Lower leg skin (tissue), 4 donors: ENCODE measurements around the gene PLCH1. TPM values are rescaled to one million over a fixed set of nuclear protein-coding genes. Genes with fewer than 3 reads are reported as not detected.

Source experiments
- DNase-seq, 2 donors: peaks; one replicate each; pipeline ENCODE4 v3.0.0-alpha.2; 2019; ENCODE audit warnings: low spot score in 2 of 2
- H3K4me3 ChIP-seq: fragments of 200-600 bp; sonication (generic); 2 replicates; pipeline ENCODE4 v1.5.1; 2017; ENCODE audit warnings: mild to moderate bottlenecking, low read depth; ENCODE audit not compliant: poor library complexity, severe bottlenecking
- POLR2A ChIP-seq, 2 donors: fragments of 450-650 bp; IDR thresholded peaks; one replicate each; pipeline ENCODE4 v1.6.1; 2016 to 2017; ENCODE audit warnings: antibody characterized with exemption in 2 of 2, mild to moderate bottlenecking in 1 of 2, moderate library complexity in 1 of 2
- WGBS, 2 donors: methylation state at CpG; one replicate each; pipeline ENCODE4 v1.1.5; 2018; 5-methylcytosine and 5-hydroxymethylcytosine counted together
- intact Hi-C: fragments of 100-400 bp; cut with DNase I; formaldehyde crosslinking; loops from one replicate; pipeline ENCODE4 v1.15.0; 2023; ENCODE audit warnings: low total_unique reads
- total RNA-seq, 4 donors: library from RNA; depleted of rRNA; stranded (reverse); fragments of >200 nt; gene quantifications; one replicate each; pipeline ENCODE4 v1.1.0, GENCODE V29; 2016
- TF ChIP-seq, protein P1 (sequence below), 3 donors: fragments of 450-650 bp; IDR thresholded peaks; one replicate each; pipeline ENCODE4 v1.5.1; 2016; ENCODE audit warnings: antibody characterized with exemption in 3 of 3, mild to moderate bottlenecking in 3 of 3, moderate library complexity in 2 of 3

Gene PLCH1
- total RNA-seq, 4 donors from 2014 or later: 0.55 to 1.2 (median 0.79) TPM

DNA sequence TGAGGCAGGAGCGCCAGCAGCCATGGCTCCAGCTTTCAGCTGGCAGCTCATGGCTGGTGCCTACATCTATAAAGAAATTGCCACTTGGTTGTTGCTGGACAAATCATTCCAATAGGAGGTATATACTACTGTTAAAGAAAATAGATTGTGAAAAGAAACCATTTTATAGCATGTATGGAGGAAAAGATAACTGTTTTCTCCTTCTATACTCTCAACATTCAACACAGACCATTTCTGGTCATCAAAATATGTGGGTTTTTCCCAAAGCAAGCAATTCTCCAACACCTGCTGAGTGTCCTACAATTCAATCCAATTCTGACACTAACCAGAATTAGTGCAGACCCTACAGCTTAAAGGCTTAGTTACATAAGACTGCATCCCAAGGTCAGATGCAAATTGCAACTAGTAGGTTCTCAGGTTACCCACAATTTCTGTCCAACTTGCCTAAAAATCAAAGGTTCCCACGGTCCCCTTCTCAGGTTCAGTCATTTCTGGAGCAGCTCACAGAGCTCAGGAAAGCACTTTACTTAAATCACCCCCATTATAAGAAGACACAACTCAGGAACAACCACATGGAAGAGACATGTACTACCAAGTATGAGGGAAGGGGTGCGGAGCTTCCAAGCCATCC is 409.0 kb downstream of the PLCH1 start:
- 84 to 97% methylated on average over 3 of the region's 3 CpGs for WGBS, 2 donors
- no peak for TF ChIP-seq POLR2A (IDR thresholded peaks at IDR 0.05)
- TF ChIP-seq, protein P1, sequence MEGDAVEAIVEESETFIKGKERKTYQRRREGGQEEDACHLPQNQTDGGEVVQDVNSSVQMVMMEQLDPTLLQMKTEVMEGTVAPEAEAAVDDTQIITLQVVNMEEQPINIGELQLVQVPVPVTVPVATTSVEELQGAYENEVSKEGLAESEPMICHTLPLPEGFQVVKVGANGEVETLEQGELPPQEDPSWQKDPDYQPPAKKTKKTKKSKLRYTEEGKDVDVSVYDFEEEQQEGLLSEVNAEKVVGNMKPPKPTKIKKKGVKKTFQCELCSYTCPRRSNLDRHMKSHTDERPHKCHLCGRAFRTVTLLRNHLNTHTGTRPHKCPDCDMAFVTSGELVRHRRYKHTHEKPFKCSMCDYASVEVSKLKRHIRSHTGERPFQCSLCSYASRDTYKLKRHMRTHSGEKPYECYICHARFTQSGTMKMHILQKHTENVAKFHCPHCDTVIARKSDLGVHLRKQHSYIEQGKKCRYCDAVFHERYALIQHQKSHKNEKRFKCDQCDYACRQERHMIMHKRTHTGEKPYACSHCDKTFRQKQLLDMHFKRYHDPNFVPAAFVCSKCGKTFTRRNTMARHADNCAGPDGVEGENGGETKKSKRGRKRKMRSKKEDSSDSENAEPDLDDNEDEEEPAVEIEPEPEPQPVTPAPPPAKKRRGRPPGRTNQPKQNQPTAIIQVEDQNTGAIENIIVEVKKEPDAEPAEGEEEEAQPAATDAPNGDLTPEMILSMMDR (IDR thresholded peaks at IDR 0.05): no peak
- no peak for DNase-seq
- intact Hi-C loops: no loop called here
- no peak overlapping the region for H3K4me3 ChIP-seq

DNA sequence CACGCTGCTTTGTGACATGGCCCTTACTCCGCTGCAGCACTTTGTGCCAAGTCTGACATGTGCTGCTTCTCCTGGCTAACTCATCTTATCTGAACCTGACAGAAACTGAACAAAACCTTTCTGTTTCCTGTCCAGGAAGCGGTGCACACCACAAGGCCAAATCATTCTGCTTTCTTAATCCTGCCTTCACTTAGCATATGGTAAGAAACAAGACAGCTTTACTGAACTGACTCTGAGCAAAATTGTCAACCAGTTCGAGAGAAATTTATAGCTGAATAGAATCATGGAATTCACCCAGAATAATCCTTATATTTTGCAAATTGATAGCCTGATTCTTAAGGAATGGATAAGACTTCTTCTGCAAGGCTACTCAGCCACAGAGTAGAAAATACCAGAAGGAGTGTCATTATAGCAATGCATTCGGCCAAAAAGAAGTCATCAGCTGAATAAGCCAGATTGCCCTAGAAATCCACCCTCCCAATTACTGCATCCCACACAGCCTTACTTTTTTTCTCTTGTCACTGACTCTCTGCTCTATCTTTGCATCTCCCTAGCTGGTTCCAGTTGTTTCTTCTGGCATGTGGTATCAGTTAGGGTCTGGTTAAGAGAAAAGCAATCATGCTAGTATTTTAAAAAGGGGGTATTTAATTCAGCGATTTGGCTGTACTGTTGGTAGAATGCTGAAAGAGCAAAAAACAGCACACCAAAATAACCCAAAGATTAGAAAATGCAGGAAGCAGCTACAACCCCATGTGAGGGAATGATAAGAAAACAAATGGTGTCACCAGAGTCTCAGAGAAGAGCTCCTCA is 409.8 kb downstream of the PLCH1 start:
- DNase-seq: no peak
- TF ChIP-seq, protein P1 (IDR thresholded peaks at IDR 0.05): no peak
- TF ChIP-seq POLR2A (IDR thresholded peaks at IDR 0.05): no peak
- H3K4me3 ChIP-seq: no peak overlapping the region
- intact Hi-C loops: no loop called here
- WGBS, 2 donors: 57 to 58% methylated on average over 6 of the region's 6 CpGs

DNA sequence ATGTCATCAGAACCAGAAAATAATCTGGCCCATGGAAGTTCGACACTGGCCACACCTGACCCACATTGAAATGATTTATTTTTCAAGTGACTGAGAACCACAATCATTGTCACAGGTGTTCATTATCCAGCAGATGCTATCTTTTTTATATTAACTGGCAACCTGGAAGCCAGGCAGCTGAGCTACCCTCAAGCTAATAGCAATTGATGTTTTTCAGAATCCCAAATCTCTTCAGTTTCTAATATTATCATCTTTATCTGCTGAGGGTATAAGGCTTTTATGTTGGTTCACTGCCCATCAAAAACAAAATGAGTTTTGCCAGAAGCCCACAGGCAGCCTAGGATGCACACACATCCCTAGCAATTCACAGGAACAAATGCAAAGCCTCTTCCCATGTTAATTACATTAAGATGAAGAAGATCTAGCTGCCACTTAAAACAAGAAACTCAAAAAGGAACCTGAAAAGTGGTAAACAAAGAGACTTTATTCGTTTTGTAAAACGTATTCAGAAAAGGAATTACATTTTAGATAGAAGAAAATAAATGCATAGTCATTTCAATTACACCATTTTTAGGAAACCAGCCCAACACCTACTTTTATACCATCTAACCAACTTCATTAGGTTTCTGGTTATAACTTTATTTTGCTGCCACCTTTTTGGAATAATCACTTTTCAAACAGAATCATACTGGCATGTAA is 410.5 kb downstream of the PLCH1 start:
- TF ChIP-seq POLR2A (IDR thresholded peaks at IDR 0.05): no peak
- TF ChIP-seq, protein P1 (IDR thresholded peaks at IDR 0.05): no peak
- 56 to 77% methylated on average over 3 of the region's 3 CpGs for WGBS, 2 donors
- DNase-seq: no peak
- H3K4me3 ChIP-seq: no peak overlapping the region
- intact Hi-C loops: no loop called here

DNA sequence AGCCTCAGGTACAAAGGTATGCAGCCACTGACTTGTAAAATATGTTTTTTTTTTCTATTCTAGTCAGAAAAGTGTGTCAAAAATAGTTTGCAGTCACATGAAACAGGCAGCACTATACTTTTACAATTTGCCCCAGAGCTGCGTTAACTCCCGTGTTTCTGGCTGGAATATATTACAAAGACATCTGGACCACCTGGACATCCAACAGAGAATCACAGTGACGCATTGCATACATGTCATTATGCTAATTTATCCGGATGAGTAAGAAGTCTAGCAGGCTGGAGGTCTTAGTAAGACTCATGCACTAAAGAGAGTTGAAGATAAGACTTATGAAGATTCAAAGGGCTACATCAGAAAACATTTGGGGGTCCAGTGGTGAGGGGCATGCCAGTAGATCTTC is 412.2 kb downstream of the PLCH1 start:
- 59 to 65% methylated on average over 4 of the region's 4 CpGs for WGBS, 2 donors
- intact Hi-C loops: no loop called here
- no peak overlapping the region for H3K4me3 ChIP-seq
- no peak for TF ChIP-seq POLR2A (IDR thresholded peaks at IDR 0.05)
- TF ChIP-seq, protein P1 (IDR thresholded peaks at IDR 0.05): no peak
- DNase-seq: no peak

DNA sequence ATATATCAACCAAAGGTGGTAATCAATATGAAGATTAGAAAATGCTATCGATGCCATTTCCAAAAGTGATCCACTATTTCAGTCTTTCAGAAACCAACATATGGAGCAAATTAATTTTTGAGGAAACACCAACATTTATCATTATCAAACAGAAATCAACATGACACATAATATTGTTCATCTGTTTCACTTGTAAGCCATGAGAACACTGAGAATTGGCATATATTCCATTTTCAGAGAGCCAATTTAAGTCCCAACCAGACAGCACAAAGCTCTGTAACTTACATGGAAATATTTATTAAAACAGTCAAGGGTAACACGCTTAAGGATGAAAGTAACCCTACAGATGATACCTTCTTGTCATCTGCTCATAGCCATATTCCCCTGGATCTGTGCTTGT is 413.8 kb downstream of the PLCH1 start:
- DNase-seq: no peak
- intact Hi-C loops: no loop called here
- H3K4me3 ChIP-seq: no peak overlapping the region
- no peak for TF ChIP-seq POLR2A (IDR thresholded peaks at IDR 0.05)
- TF ChIP-seq, protein P1 (IDR thresholded peaks at IDR 0.05): no peak
- 67 to 73% methylated on average over 2 of the region's 2 CpGs for WGBS, 2 donors
